Superior temporal gyrus (tissue), 1 donor: ENCODE results near the gene R3HDM1.
"Not testable (repeated sequence)": the region's sequence is repeated elsewhere in the genome, so short reads cannot be mapped to it uniquely, and the experiment has no call there.

ENCODE experiments used
- DNase-seq: peaks from one replicate; pipeline ENCODE4 v3.0.0-alpha.2; 2016; ENCODE audit errors: extremely low spot score

The R3HDM1 gene

GRCh38 chr2:135641156-135642068 lies 110.1 kb downstream of the R3HDM1 start:
- DNase-seq, result no peak

GRCh38 chr2:135647836-135648579 lies 116.7 kb downstream of the R3HDM1 start:
- DNase-seq, result no peak

GRCh38 chr2:135650721-135651120 lies 119.4 kb downstream of the R3HDM1 start:
- DNase-seq, result no peak

GRCh38 chr2:135651717-135652116 lies 120.4 kb downstream of the R3HDM1 start:
- no peak for DNase-seq

- not testable (repeated sequence) for DNase-seq
These were observed 123.0 kb downstream of the R3HDM1 start for GRCh38 chr2:135654239-135654638.

- DNase-seq, result no peak
These were observed 126.7 kb downstream of the R3HDM1 start for GRCh38 chr2:135657806-135658582.

GRCh38 chr2:135662088-135662487 lies 130.8 kb downstream of the R3HDM1 start:
- DNase-seq, result no peak

- no peak for DNase-seq
These were observed 131.9 kb downstream of the R3HDM1 start for GRCh38 chr2:135663148-135663700.

GRCh38 chr2:135664623-135665068 lies 133.4 kb downstream of the R3HDM1 start:
- DNase-seq, result no peak

GRCh38 chr2:135667045-135667444 lies 135.8 kb downstream of the R3HDM1 start:
- DNase-seq, result no peak

GRCh38 chr2:135674453-135674852 lies 143.2 kb downstream of the R3HDM1 start:
- DNase-seq, result no peak

GRCh38 chr2:135676031-135676430 lies 144.7 kb downstream of the R3HDM1 start:
- DNase-seq, result no peak

- DNase-seq, result no peak
These were observed 147.8 kb downstream of the R3HDM1 start for GRCh38 chr2:135679125-135679524.

- no peak for DNase-seq
These were observed 154.1 kb downstream of the R3HDM1 start for GRCh38 chr2:135685361-135685760.

GRCh38 chr2:135688978-135689377 lies 157.7 kb downstream of the R3HDM1 start:
- no peak for DNase-seq

- no peak for DNase-seq
These were observed 158.4 kb downstream of the R3HDM1 start for GRCh38 chr2:135689679-135690078.

- no peak for DNase-seq
These were observed 163.4 kb downstream of the R3HDM1 start for GRCh38 chr2:135694711-135695110.

- DNase-seq, result no peak
These were observed 167.6 kb downstream of the R3HDM1 start for GRCh38 chr2:135698838-135699237.

- DNase-seq, result no peak
These were observed 170.2 kb downstream of the R3HDM1 start for GRCh38 chr2:135701442-135701841.

- DNase-seq, result no peak
These were observed 172.0 kb downstream of the R3HDM1 start for GRCh38 chr2:135703300-135703699.

- DNase-seq, result not testable (repeated sequence)
These were observed 172.8 kb downstream of the R3HDM1 start for GRCh38 chr2:135704075-135704474.

- DNase-seq, result no peak
These were observed 176.9 kb downstream of the R3HDM1 start for GRCh38 chr2:135708159-135708558.
